SK-N-SH (cell line): ENCODE results near the gene CKAP2. TPM values are rescaled to one million over a fixed set of nuclear protein-coding genes. Genes with fewer than 3 reads are reported as not detected.

Experiments used
- CTCF ChIA-PET: fragments of 300-600, 350-600 bp; formaldehyde crosslinking; extraction: SDS; loops from one replicate; lab custom pipeline; 2021; lab: Yijun Ruan, JAX
- POLR2A ChIA-PET: fragments of 350-600 bp; sonication (Branson Sonifier 250); formaldehyde crosslinking; extraction: SDS; loops from one replicate; lab custom pipeline; 2020; ENCODE audit warnings: antibody characterized with exemption, inconsistent platforms; lab: Yijun Ruan, JAX
- DNase-seq: peaks from one replicate; pipeline ENCODE4 v3.0.0; 2012
- H2AFZ ChIP-seq: fragments of 200-600 bp; sonication (generic); 2 replicates; pipeline ENCODE4 v1.8.1; 2016; ENCODE audit warnings: antibody characterized with exemption, mild to moderate bottlenecking, low read depth
- H3F3A ChIP-seq: fragments of 200-600 bp; sonication (generic); replicated peaks from 2 replicates; pipeline ENCODE3; 2016; ENCODE audit warnings: antibody characterized with exemption, mild to moderate bottlenecking; ENCODE audit not compliant: insufficient read depth
- H3K27ac ChIP-seq, 2 experiments: fragments of 200-500 bp in 1 of 2; fragments of 200-600 bp in 1 of 2; sonication (Bioruptor generic) in 1 of 2; sonication (generic), shearing (Covaris generic) in 1 of 2; 2 replicates each; pipeline versions ENCODE4 v1.5.1 to v1.6.1; 2014 to 2016; ENCODE audit warnings: low read depth in 2 of 2, inconsistent platforms in 1 of 2, low read length in 1 of 2, mild to moderate bottlenecking in 1 of 2, mixed read lengths in 1 of 2
- H3K27me3 ChIP-seq: fragments of 200-600 bp; sonication (generic), shearing (Covaris generic); 2 replicates; pipeline ENCODE4 v1.6.1; 2016; ENCODE audit warnings: mixed run types; ENCODE audit not compliant: insufficient read depth
- H3K36me3 ChIP-seq, 2 experiments: fragments of 200-500 bp in 1 of 2; fragments of 200-600 bp in 1 of 2; sonication (Bioruptor generic) in 1 of 2; sonication (generic) in 1 of 2; replicated peaks in 1 of 2; 2 replicates each; pipeline versions ENCODE3 to v1.5.1; 2014 to 2016; ENCODE audit warnings: low read length in 1 of 2, mild to moderate bottlenecking in 1 of 2; ENCODE audit not compliant: insufficient read depth in 2 of 2, control insufficient read depth in 1 of 2
- H3K4me1 ChIP-seq, 2 experiments: fragments of 200-500 bp in 1 of 2; fragments of 200-600 bp in 1 of 2; sonication (Bioruptor generic) in 1 of 2; sonication (generic), shearing (Covaris generic) in 1 of 2; 2 replicates each; pipeline versions ENCODE4 v1.5.1 to v1.6.1; 2014 to 2016; ENCODE audit warnings: low read depth in 1 of 2, low read length in 1 of 2, mixed run types in 1 of 2; ENCODE audit not compliant: insufficient read depth in 2 of 2, control insufficient read depth in 1 of 2
- H3K4me2 ChIP-seq: fragments of 200-600 bp; sonication (generic), shearing (Covaris generic); 2 replicates; pipeline ENCODE4 v1.6.1; 2017; ENCODE audit warnings: mixed run types
- H3K4me3 ChIP-seq, 2 experiments: fragments of 200-500 bp in 1 of 2; fragments of 200-600 bp in 1 of 2; sonication (Bioruptor generic) in 1 of 2; sonication (generic), shearing (Covaris generic) in 1 of 2; 2 replicates each; pipeline versions ENCODE4 v1.5.1 to v1.8.1; 2014 to 2016; ENCODE audit warnings: low read depth in 2 of 2, inconsistent platforms in 1 of 2, low read length in 1 of 2, mild to moderate bottlenecking in 1 of 2, mixed read lengths in 1 of 2, moderate library complexity in 1 of 2
- H3K79me2 ChIP-seq: fragments of 200-600 bp; sonication (generic); 2 replicates; pipeline ENCODE4 v1.8.1; 2017; ENCODE audit warnings: mild to moderate bottlenecking; ENCODE audit not compliant: insufficient read depth
- H3K9ac ChIP-seq: fragments of 200-600 bp; sonication (generic); 2 replicates; pipeline ENCODE4 v1.6.1; 2017; ENCODE audit warnings: mixed run types
- H3K9me2 ChIP-seq: fragments of 200-600 bp; sonication (generic); 2 replicates; pipeline ENCODE4 v1.6.1; 2017; ENCODE audit warnings: mixed run types
- H3K9me3 ChIP-seq: fragments of 200-600 bp; sonication (generic); 2 replicates; pipeline ENCODE4 v1.6.1; 2017; ENCODE audit warnings: mixed run types, mild to moderate bottlenecking, moderate library complexity
- H4K20me1 ChIP-seq: fragments of 200-600 bp; sonication (generic); 2 replicates; pipeline ENCODE4 v1.6.1; 2017; ENCODE audit warnings: mild to moderate bottlenecking, mixed run types; ENCODE audit not compliant: insufficient read depth
- CHD2 ChIP-seq: fragments of 150-350 bp; IDR thresholded peaks from 2 replicates; pipeline ENCODE4 v1.6.1; 2018; ENCODE audit warnings: low read length; ENCODE audit not compliant: partially characterized antibody
- CTCF ChIP-seq: fragments of 200-600 bp; sonication (generic); IDR thresholded peaks from 2 replicates; pipeline ENCODE4 v1.6.1; 2017; ENCODE audit warnings: antibody characterized with exemption, mild to moderate bottlenecking, moderate library complexity
- EP300 ChIP-seq, 2 experiments: IDR thresholded peaks; 2 replicates each; pipeline versions ENCODE4 v1.4.0 to v1.6.1; 2012; ENCODE audit warnings: borderline replicate concordance in 1 of 2, low read depth in 1 of 2, low read length in 1 of 2
- EZH2phosphoT487 ChIP-seq: fragments of 200-600 bp; sonication (generic); IDR thresholded peaks from 2 replicates; pipeline ENCODE4 v1.6.1; 2017; ENCODE audit warnings: low read depth, mixed run types, mild to moderate bottlenecking, antibody characterized with exemption, moderate library complexity, borderline replicate concordance
- FOSL2 ChIP-seq: IDR thresholded peaks from 2 replicates; pipeline ENCODE4 v1.4.0; 2012; ENCODE audit warnings: low read depth, mild to moderate bottlenecking, moderate library complexity, borderline replicate concordance
- FOXJ3 ChIP-seq: sonication (generic); formaldehyde crosslinking; IDR thresholded peaks from 2 replicates; pipeline ENCODE4 v1.5.1; 2020; ENCODE audit warnings: mild to moderate bottlenecking, missing genetic modification reagents
- FOXM1 ChIP-seq: IDR thresholded peaks from 2 replicates; pipeline ENCODE4 v1.4.0; 2012; ENCODE audit warnings: low read depth, mild to moderate bottlenecking
- GABPA ChIP-seq: IDR thresholded peaks from 2 replicates; pipeline ENCODE4 v1.4.0; 2012; ENCODE audit warnings: low read depth, mild to moderate bottlenecking
- GATA2 ChIP-seq: sonication (generic); formaldehyde crosslinking; IDR thresholded peaks from 2 replicates; pipeline ENCODE4 v1.5.0; 2020; ENCODE audit warnings: mild to moderate bottlenecking, missing genetic modification reagents
- IRF3 ChIP-seq: fragments of 150-350 bp; IDR thresholded peaks from 2 replicates; pipeline ENCODE4 v1.6.1; 2016; ENCODE audit warnings: mild to moderate bottlenecking, low read depth, low read length
- MAX ChIP-seq: IDR thresholded peaks from 2 replicates; pipeline ENCODE4 v1.4.0; 2012; ENCODE audit warnings: low read depth
- MEF2A ChIP-seq: IDR thresholded peaks from 2 replicates; pipeline ENCODE4 v1.4.0; 2012; ENCODE audit warnings: low read depth, borderline replicate concordance
- MXI1 ChIP-seq: IDR thresholded peaks from 2 replicates; pipeline ENCODE4 v1.6.1; 2012; ENCODE audit warnings: mild to moderate bottlenecking, low read depth, low read length, improper control_type of control experiment
- NFIC ChIP-seq: IDR thresholded peaks from 2 replicates; pipeline ENCODE4 v1.4.0; 2012; ENCODE audit warnings: borderline replicate concordance
- NRF1 ChIP-seq: IDR thresholded peaks from 2 replicates; pipeline ENCODE4 v1.6.1; 2012; ENCODE audit warnings: low read depth, mild to moderate bottlenecking, low read length
- POLR2AphosphoS5 ChIP-seq: IDR thresholded peaks from 2 replicates; pipeline ENCODE4 v1.6.1; 2012; ENCODE audit warnings: low read depth, low read length
- RAD21 ChIP-seq: IDR thresholded peaks from 2 replicates; pipeline ENCODE4 v1.6.1; 2012; ENCODE audit warnings: mild to moderate bottlenecking, low read length
- REST ChIP-seq: IDR thresholded peaks from 2 replicates; pipeline ENCODE4 v1.6.1; 2012; ENCODE audit warnings: mild to moderate bottlenecking, low read depth, low read length, moderate library complexity
- RFX5 ChIP-seq: IDR thresholded peaks from 2 replicates; pipeline ENCODE4 v1.6.1; 2012; ENCODE audit warnings: mild to moderate bottlenecking, improper control_type of control experiment, low read length
- RXRA ChIP-seq: IDR thresholded peaks from 2 replicates; pipeline ENCODE4 v1.4.0; 2012; ENCODE audit warnings: low read depth, mild to moderate bottlenecking, borderline replicate concordance
- SMC3 ChIP-seq: IDR thresholded peaks from 2 replicates; pipeline ENCODE4 v1.6.1; 2012; ENCODE audit warnings: low read depth, low read length, improper control_type of control experiment
- TCF12 ChIP-seq: IDR thresholded peaks from 2 replicates; pipeline ENCODE4 v1.4.0; 2012
- TEAD4 ChIP-seq: IDR thresholded peaks from 2 replicates; pipeline ENCODE4 v1.4.0; 2012; ENCODE audit warnings: mild to moderate bottlenecking, borderline replicate concordance; ENCODE audit not compliant: insufficient read depth
- USF2 ChIP-seq: fragments of 150-350 bp; IDR thresholded peaks from 2 replicates; pipeline ENCODE4 v1.6.1; 2017; ENCODE audit warnings: antibody characterized with exemption, low read length, low read depth, borderline replicate concordance
- YY1 ChIP-seq: IDR thresholded peaks from 2 replicates; pipeline ENCODE4 v1.4.0; 2012; ENCODE audit warnings: low read depth, mild to moderate bottlenecking
- WGBS: methylation state at CpG from one replicate; pipeline ENCODE4 v1.1.6; 2017; ENCODE audit warnings: low lambda C conversion rate; 5-methylcytosine and 5-hydroxymethylcytosine counted together
- polyA plus RNA-seq, 3 experiments: library from polyadenylated mRNA; depleted of rRNA; stranded (reverse); fragments of >200 nt; gene quantifications; 2 replicates each; pipeline ENCODE4 v1.2.3, GENCODE V29; 2012

CKAP2 gene
- polyA plus RNA-seq (2012; rRNA removed): 7.1 TPM in 2 replicates
- 12.4 and 15.4 TPM in 2 replicates for polyA plus RNA-seq (2012; cell fraction: cytosol; rRNA removed)
- 3.9 and 8.4 TPM in 2 replicates for polyA plus RNA-seq (2012; cell fraction: nucleus; rRNA removed)

GRCh38 chr13:52454820-52455676, at the start of gene CKAP2:
CKAP2 (plus strand) TSS chr13:52455478; CDS start chr13:52455557, 79 bp downstream.
- H3K27me3 ChIP-seq: no peaks in the 10 kb centered on the region
- H4K20me1 ChIP-seq: peaks cover 3% of the 10 kb centered on the region; the same call in 1 of the 2 replicates
- peak within 1 kb of the TSS; percentile 94 for H2AFZ ChIP-seq
- under 1% methylated on average over 25 of the region's 56 CpGs for WGBS
- H3K4me3 ChIP-seq: peak within 1 kb of the TSS; percentile 82 to 86
- H3K79me2 ChIP-seq: peaks cover 46% of the 10 kb centered on the region
- H3K27ac ChIP-seq: peak within 1 kb of the TSS; percentile 77 to 92
- peak; percentile 93 for DNase-seq
- H3K4me1 ChIP-seq: peaks cover 8 to 15% of the 10 kb centered on the region in 2 experiments; a peak in 3 of 4 replicates
- H3K4me2 ChIP-seq: peak within 1 kb of the TSS; percentile 80
- peak within 1 kb of the TSS; percentile 66 for H3K9ac ChIP-seq
- ChIA-PET POLR2A (no interaction called here), CTCF (interaction anchor here (1.0 to 1.7 kb wide), 3 partner anchors 12 to 747 kb away, joined by 3 read pairs; no protein-coding TSS in a partner anchor)
- peaks cover 3 to 9% of the 10 kb centered on the region in 2 experiments for H3K36me3 ChIP-seq
- H3K9me3 ChIP-seq: no peaks in the 10 kb centered on the region
- no peaks in the 10 kb centered on the region for H3K9me2 ChIP-seq
- H3F3A ChIP-seq: no peaks in the 10 kb centered on the region
- TF ChIP-seq FOSL2: no peak
- TF ChIP-seq FOXM1: peak; percentile 100
- TF ChIP-seq GABPA: no peak
- no peak for TF ChIP-seq TCF12
- TF ChIP-seq RAD21: no peak
- TF ChIP-seq USF2: no peak
- TF ChIP-seq TEAD4: no peak
- no peak for TF ChIP-seq EZH2phosphoT487
- TF ChIP-seq MAX: peak; percentile 26; the same call in 1 of the 2 replicates
- TF ChIP-seq CHD2: no peak
- TF ChIP-seq NFIC: no peak
- TF ChIP-seq MXI1: peak; percentile 84
- TF ChIP-seq RFX5: peak; percentile 97
- no peak for TF ChIP-seq MEF2A
- TF ChIP-seq GATA2 (CRISPR knock-in tag): no peak
- TF ChIP-seq EP300 (IDR thresholded peaks at IDR 0.05; ENCODE audit: borderline replicate concordance in 1 of 2, low read depth in 1 of 2, low read length in 1 of 2): peak; percentile 50 to 65; a peak in 3 of 4 replicates
- peak; percentile 49 for TF ChIP-seq IRF3
- TF ChIP-seq FOXJ3 (CRISPR knock-in tag): no peak
- TF ChIP-seq POLR2AphosphoS5: peak; percentile 77
- TF ChIP-seq REST: no peak
- TF ChIP-seq CTCF: no peak
- no peak for TF ChIP-seq YY1
- no peak for TF ChIP-seq RXRA
- no peak for TF ChIP-seq SMC3
- TF ChIP-seq NRF1: no peak
